H9 (cell line): ENCODE results near the gene NUDT4. TPM values are rescaled to one million over a fixed set of nuclear protein-coding genes. Genes with fewer than 3 reads are reported as not detected.

Source experiments
- DNase-seq: peaks from one replicate; pipeline ENCODE4 v3.0.0-alpha.2; 2017
- H2AFZ ChIP-seq: one replicate; pipeline ENCODE4 v1.6.1; 2013; ENCODE audit warnings: mild to moderate bottlenecking, low read length, control low read depth, moderate library complexity
- H2AK5ac ChIP-seq: 2 replicates; pipeline ENCODE4 v1.6.1; 2013; ENCODE audit warnings: low read length, control low read depth, mixed read lengths; ENCODE audit not compliant: insufficient read length
- H2BK120ac ChIP-seq: one replicate; pipeline ENCODE4 v1.6.1; 2013; ENCODE audit warnings: low read depth, mild to moderate bottlenecking, low read length, control low read depth, inconsistent platforms; ENCODE audit not compliant: poor library complexity, severe bottlenecking
- H2BK12ac ChIP-seq: 2 replicates; pipeline ENCODE4 v1.6.1; 2013; ENCODE audit warnings: low read length, control low read depth, mixed read lengths, low read depth; ENCODE audit not compliant: insufficient read length
- H2BK15ac ChIP-seq: 2 replicates; pipeline ENCODE4 v1.6.1; 2013; ENCODE audit warnings: low read depth, low read length, control low read depth
- H2BK20ac ChIP-seq: one replicate; pipeline ENCODE4 v1.6.1; 2013; ENCODE audit warnings: low read depth, mild to moderate bottlenecking, low read length, control low read depth, inconsistent platforms; ENCODE audit not compliant: poor library complexity, severe bottlenecking
- H2BK5ac ChIP-seq: 2 replicates; pipeline ENCODE4 v1.6.1; 2013; ENCODE audit warnings: low read length, control low read depth, mixed read lengths; ENCODE audit not compliant: insufficient read length
- H3K14ac ChIP-seq: 2 replicates; pipeline ENCODE4 v1.6.1; 2013; ENCODE audit warnings: low read length, control low read depth; ENCODE audit not compliant: insufficient read depth
- H3K18ac ChIP-seq: 2 replicates; pipeline ENCODE4 v1.6.1; 2013; ENCODE audit warnings: low read depth, mild to moderate bottlenecking, mixed read lengths, low read length, control low read depth; ENCODE audit not compliant: insufficient read length
- H3K23ac ChIP-seq: 2 replicates; pipeline ENCODE4 v1.6.1; 2013; ENCODE audit warnings: low read length, control low read depth, mixed read lengths, low read depth; ENCODE audit not compliant: insufficient read length
- H3K23me2 ChIP-seq: 2 replicates; pipeline ENCODE4 v1.6.1; 2013; ENCODE audit warnings: low read depth, mild to moderate bottlenecking, mixed read lengths, low read length, control low read depth; ENCODE audit not compliant: insufficient read length, poor library complexity, severe bottlenecking
- H3K27ac ChIP-seq: 2 replicates; pipeline ENCODE4 v1.5.1; 2013; ENCODE audit warnings: low read length, control low read depth, mixed read lengths, low read depth; ENCODE audit not compliant: insufficient read length
- H3K27me3 ChIP-seq: 2 replicates; pipeline ENCODE4 v1.6.1; 2013; ENCODE audit warnings: low read length, control low read depth, inconsistent platforms; ENCODE audit not compliant: insufficient read depth
- H3K4ac ChIP-seq: 2 replicates; pipeline ENCODE4 v1.6.1; 2013; ENCODE audit warnings: low read depth, mild to moderate bottlenecking, control low read depth, inconsistent platforms, low read length, moderate library complexity
- H3K4me1 ChIP-seq: 2 replicates; pipeline ENCODE4 v1.6.1; 2013; ENCODE audit warnings: low read length, control low read depth, inconsistent platforms; ENCODE audit not compliant: insufficient read depth
- H3K4me2 ChIP-seq: 2 replicates; pipeline ENCODE4 v1.6.1; 2013; ENCODE audit warnings: low read length, control low read depth, mixed read lengths; ENCODE audit not compliant: insufficient read length, insufficient read depth
- H3K56ac ChIP-seq: 2 replicates; pipeline ENCODE4 v1.6.1; 2013; ENCODE audit warnings: low read depth, mild to moderate bottlenecking, mixed read lengths, low read length, control low read depth; ENCODE audit not compliant: insufficient read length
- H3K79me1 ChIP-seq: 2 replicates; pipeline ENCODE4 v1.6.1; 2013; ENCODE audit warnings: low read depth, mild to moderate bottlenecking, moderate library complexity, low read length, control low read depth, inconsistent platforms; ENCODE audit not compliant: insufficient read depth, poor library complexity, severe bottlenecking
- H3K79me2 ChIP-seq: 2 replicates; pipeline ENCODE4 v1.6.1; 2013; ENCODE audit warnings: low read length, control low read depth, inconsistent platforms; ENCODE audit not compliant: insufficient read depth
- H3K9ac ChIP-seq: 2 replicates; pipeline ENCODE4 v1.6.1; 2013; ENCODE audit warnings: low read length, control low read depth, mixed read lengths; ENCODE audit not compliant: insufficient read length; ENCODE audit errors: extremely low read depth
- H3K9me3 ChIP-seq: one replicate; pipeline ENCODE4 v1.6.1; 2013; ENCODE audit warnings: low read depth, low read length, inconsistent platforms; ENCODE audit not compliant: control insufficient read depth
- H3T11ph ChIP-seq: one replicate; pipeline ENCODE4 v1.6.1; 2013; ENCODE audit warnings: mild to moderate bottlenecking, low read length, control low read depth, inconsistent platforms
- H4K20me1 ChIP-seq: one replicate; pipeline ENCODE4 v1.6.1; 2013; ENCODE audit not compliant: control insufficient read depth, insufficient read length, insufficient read depth
- H4K5ac ChIP-seq: 2 replicates; pipeline ENCODE4 v1.6.1; 2013; ENCODE audit warnings: low read depth, mild to moderate bottlenecking, mixed read lengths, low read length, control low read depth; ENCODE audit not compliant: insufficient read length
- H4K8ac ChIP-seq: replicated peaks from 2 replicates; pipeline ENCODE4 v1.6.1; 2013; ENCODE audit warnings: low read length, control low read depth, mixed read lengths, low read depth; ENCODE audit not compliant: insufficient read length
- H4K91ac ChIP-seq: 2 replicates; pipeline ENCODE4 v1.6.1; 2013; ENCODE audit warnings: low read depth, mild to moderate bottlenecking, moderate library complexity, mixed read lengths, low read length, control low read depth; ENCODE audit not compliant: insufficient read length
- H3K27ac Mint-ChIP-seq, 3 experiments: 2 replicates in 2 of 3; 3 replicates in 1 of 3; pipeline ENCODE4 v1.8.0; 2020 to 2021; ENCODE audit warnings: mixed read lengths in 3 of 3, mild to moderate bottlenecking in 1 of 3, moderate library complexity in 1 of 3
- H3K27me3 Mint-ChIP-seq: 2 replicates; pipeline ENCODE4 v1.8.0; 2021; ENCODE audit warnings: low read depth, mild to moderate bottlenecking, moderate library complexity, mixed read lengths
- H3K36me3 Mint-ChIP-seq, 3 experiments: 2 replicates in 2 of 3; 3 replicates in 1 of 3; pipeline ENCODE4 v1.8.0; 2020 to 2021; ENCODE audit warnings: low read depth in 3 of 3, mixed read lengths in 3 of 3; ENCODE audit not compliant: insufficient read depth in 1 of 3
- H3K4me1 Mint-ChIP-seq, 2 experiments: 2 replicates each; pipeline ENCODE4 v1.8.0; 2020; ENCODE audit warnings: mixed read lengths in 2 of 2
- H3K4me3 Mint-ChIP-seq, 2 experiments: 2 replicates in 1 of 2; 3 replicates in 1 of 2; pipeline ENCODE4 v1.8.0; 2020 to 2021; ENCODE audit warnings: mild to moderate bottlenecking in 2 of 2, mixed read lengths in 2 of 2, moderate library complexity in 1 of 2
- H3K9me3 Mint-ChIP-seq, 2 experiments: 2 replicates in 1 of 2; 3 replicates in 1 of 2; pipeline ENCODE4 v1.8.0; 2020; ENCODE audit warnings: mild to moderate bottlenecking in 2 of 2, mixed read lengths in 2 of 2, moderate library complexity in 1 of 2
- WGBS: extraction: QIAGEN DNeasy Blood & Tissue Kit; methylation state at CpG from one replicate; pipeline ENCODE4 v1.1.7; 2013; ENCODE audit warnings: missing lambda C conversion rate, low lambda C conversion rate, mixed read lengths; ENCODE audit not compliant: insufficient read length; ENCODE audit errors: extremely low coverage; 5-methylcytosine and 5-hydroxymethylcytosine counted together
- total RNA-seq: library from RNA; stranded (reverse); gene quantifications from 2 replicates; pipeline ENCODE4 v1.2.1, GENCODE V29; 2021
- TF ChIP-seq, protein P1 (sequence below): fragments of 200-600 bp; sonication (generic); conservative IDR thresholded peaks from 3 replicates; pipeline ENCODE4 v1.8.0; 2021; ENCODE audit warnings: antibody characterized with exemption, mild to moderate bottlenecking

NUDT4 gene
- total RNA-seq, 1 experiment from 2014 or later = 40.6 TPM

- H3K9me3 Mint-ChIP-seq = no peaks in the 10 kb centered on the region
Measured at GRCh38 chr12:93402333-93403311, 24.9 kb downstream of the NUDT4 start.

More at GRCh38 chr12:93402333-93403311, 24.9 kb downstream of the NUDT4 start:
- H2BK20ac ChIP-seq = no peak overlapping the region
- no peaks in the 10 kb centered on the region for H3K9me3 ChIP-seq
- no peak overlapping the region for H3T11ph ChIP-seq
- TF ChIP-seq, protein P1, sequence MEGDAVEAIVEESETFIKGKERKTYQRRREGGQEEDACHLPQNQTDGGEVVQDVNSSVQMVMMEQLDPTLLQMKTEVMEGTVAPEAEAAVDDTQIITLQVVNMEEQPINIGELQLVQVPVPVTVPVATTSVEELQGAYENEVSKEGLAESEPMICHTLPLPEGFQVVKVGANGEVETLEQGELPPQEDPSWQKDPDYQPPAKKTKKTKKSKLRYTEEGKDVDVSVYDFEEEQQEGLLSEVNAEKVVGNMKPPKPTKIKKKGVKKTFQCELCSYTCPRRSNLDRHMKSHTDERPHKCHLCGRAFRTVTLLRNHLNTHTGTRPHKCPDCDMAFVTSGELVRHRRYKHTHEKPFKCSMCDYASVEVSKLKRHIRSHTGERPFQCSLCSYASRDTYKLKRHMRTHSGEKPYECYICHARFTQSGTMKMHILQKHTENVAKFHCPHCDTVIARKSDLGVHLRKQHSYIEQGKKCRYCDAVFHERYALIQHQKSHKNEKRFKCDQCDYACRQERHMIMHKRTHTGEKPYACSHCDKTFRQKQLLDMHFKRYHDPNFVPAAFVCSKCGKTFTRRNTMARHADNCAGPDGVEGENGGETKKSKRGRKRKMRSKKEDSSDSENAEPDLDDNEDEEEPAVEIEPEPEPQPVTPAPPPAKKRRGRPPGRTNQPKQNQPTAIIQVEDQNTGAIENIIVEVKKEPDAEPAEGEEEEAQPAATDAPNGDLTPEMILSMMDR = no peak
- H2AK5ac ChIP-seq = no peak overlapping the region
- Mint-ChIP-seq H3K27me3 (no peaks in the 10 kb centered on the region), H3K36me3 (peaks cover 10 to 23% (median 18%) of the 10 kb centered on the region in 3 experiments; a peak in 6 of 7 replicates), H3K4me3 (no peak overlapping the region; a peak in 1 of 5 replicates), H3K4me1 (peaks cover 7% of the 10 kb centered on the region in 2 experiments; a peak in 3 of 4 replicates), H3K27ac (peak overlapping the region in 1 of 3 experiments; percentile 54; a peak in 1 of 7 replicates)
- H3K23ac ChIP-seq = no peak overlapping the region
- H3K4me1 ChIP-seq = no peaks in the 10 kb centered on the region
- no peak overlapping the region for H2BK5ac ChIP-seq
- no peak overlapping the region for H2AFZ ChIP-seq
- no peak overlapping the region for H4K8ac ChIP-seq
- no peak overlapping the region for H2BK15ac ChIP-seq
- no peak overlapping the region for H3K56ac ChIP-seq
- H2BK12ac ChIP-seq = no peak overlapping the region
- no peak for DNase-seq
- no peak overlapping the region for H3K27ac ChIP-seq
- H4K5ac ChIP-seq = no peak overlapping the region
- H2BK120ac ChIP-seq = no peak overlapping the region
- no peak overlapping the region for H3K4ac ChIP-seq
- H3K18ac ChIP-seq = no peak overlapping the region
- H4K20me1 ChIP-seq = no peaks in the 10 kb centered on the region
- H4K91ac ChIP-seq = no peak overlapping the region
- no peaks in the 10 kb centered on the region for H3K27me3 ChIP-seq
- no peaks in the 10 kb centered on the region for H3K79me2 ChIP-seq
- no peaks in the 10 kb centered on the region for H3K23me2 ChIP-seq
- H3K79me1 ChIP-seq = no peaks in the 10 kb centered on the region
- H3K9ac ChIP-seq = no peak overlapping the region
- no peak overlapping the region for H3K4me2 ChIP-seq
- H3K14ac ChIP-seq = no peak overlapping the region
- no CpG with 5 or more reads among the region's 11 CpGs for WGBS
